GM21576 (cell line): ENCODE measurements around the gene C11orf52.

ENCODE experiments used
- ATAC-seq: cut with Tn5 transposase; IDR thresholded peaks from one replicate; pipeline ENCODE4 v1.9.1; 2021; ENCODE audit warnings: mild to moderate bottlenecking, moderate library complexity; ENCODE audit not compliant: unreplicated experiment

C11orf52 gene

GRCh38 chr11:111969344-111969743 is 50.6 kb downstream of the C11orf52 start:
- no peak for ATAC-seq

GRCh38 chr11:111974446-111974845 is 55.7 kb downstream of the C11orf52 start:
- no peak for ATAC-seq

GRCh38 chr11:111975076-111975806 is 56.5 kb downstream of the C11orf52 start:
- ATAC-seq = no peak

GRCh38 chr11:111976119-111976766 is 57.5 kb downstream of the C11orf52 start:
- ATAC-seq = no peak
